SK-N-SH (cell line): ENCODE measurements around the gene RGS4. TPM values are rescaled to one million over a fixed set of nuclear protein-coding genes. Genes with fewer than 3 reads are reported as not detected.

Experiments
- EZH2phosphoT487 ChIP-seq: fragments of 200-600 bp; sonication (generic); IDR thresholded peaks from 2 replicates; pipeline ENCODE4 v1.6.1; 2017; ENCODE audit warnings: low read depth, mixed run types, mild to moderate bottlenecking, antibody characterized with exemption, moderate library complexity, borderline replicate concordance
- polyA plus RNA-seq, 3 experiments: library from polyadenylated mRNA; depleted of rRNA; stranded (reverse); fragments of >200 nt; gene quantifications; 2 replicates each; pipeline ENCODE4 v1.2.3, GENCODE V29; 2012

The RGS4 gene
- polyA plus RNA-seq, 1 of the 3 experiments (the other 2 are of a cell fraction), result 124 TPM

- no peak for TF ChIP-seq EZH2phosphoT487
These were observed 55.7 kb downstream of the RGS4 start (continued) for GRCh38 chr1:163124812-163125211.

Other genes with a start within 250 kb of the RGS4 start
- 0.13 and 0.21 TPM in 2 replicates for gene CCDC190, start 208.2 kb upstream of the RGS4 start, polyA plus RNA-seq (2012; rRNA removed)
- gene RGS5, start 133.6 kb downstream of the RGS4 start, polyA plus RNA-seq (2012; rRNA removed), result 260 and 290 TPM in 2 replicates